ENCODE results near the gene SIT1.

GRCh38 chr9:35691757-35692301 is 41.1 kb upstream of the SIT1 start:
- no peak for TF ChIP-seq ESRRG (CRISPR knock-in tag; IDR thresholded peaks at IDR 0.05)
- no peak for TF ChIP-seq ZFP3 (CRISPR knock-in tag; IDR thresholded peaks at IDR 0.05)
- TF ChIP-seq ZNF8 (CRISPR knock-in tag; IDR thresholded peaks at IDR 0.05) = no peak
- no peak for TF ChIP-seq GLIS3 (CRISPR knock-in tag; IDR thresholded peaks at IDR 0.05)
- TF ChIP-seq ZNF70 (CRISPR knock-in tag; IDR thresholded peaks at IDR 0.05) = no peak
- no peak for TF ChIP-seq BACH2 (CRISPR knock-in tag; IDR thresholded peaks at IDR 0.05; ENCODE audit: borderline replicate concordance)
- no peak for TF ChIP-seq TSHZ2 (CRISPR knock-in tag; IDR thresholded peaks at IDR 0.05)
